ENCODE measurements around the gene DYNC2I2.
"Not testable (repeated sequence)": the region's sequence is repeated elsewhere in the genome, so short reads cannot be mapped to it uniquely, and the experiment has no call there.

The DYNC2I2 gene

DNA sequence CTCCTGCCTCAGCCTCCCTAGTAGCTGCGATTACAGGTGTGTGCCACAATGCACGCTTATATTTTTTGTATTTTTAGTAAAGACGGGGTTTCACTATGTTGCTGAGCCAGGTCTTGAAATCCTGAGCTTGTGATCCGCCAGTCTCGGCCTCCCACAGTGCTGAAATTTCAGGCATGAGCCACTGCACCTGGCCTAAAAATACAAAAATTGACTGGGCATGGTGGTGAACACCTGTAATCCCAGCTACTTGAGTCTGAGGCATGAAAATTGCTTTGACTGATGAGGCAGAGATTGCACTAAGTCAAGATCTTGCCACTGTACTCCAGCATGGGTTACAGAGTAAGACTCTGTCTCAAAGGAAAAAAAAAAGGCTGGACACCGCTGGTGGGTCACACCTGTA, 13.1 kb upstream of the DYNC2I2 start:
- H3K36me3 Mint-ChIP-seq = no peaks in the 10 kb centered on the region
- CTCF ChIA-PET = no interaction called here
- H3K4me3 Mint-ChIP-seq = no peak overlapping the region
- peak; percentile 6 for DNase-seq
- H3K4me1 Mint-ChIP-seq = no peaks in the 10 kb centered on the region
- H3K27me3 Mint-ChIP-seq = no peaks in the 10 kb centered on the region
- no peaks in the 10 kb centered on the region for H3K9me3 Mint-ChIP-seq
- H3K27ac Mint-ChIP-seq = no peak overlapping the region

DNA sequence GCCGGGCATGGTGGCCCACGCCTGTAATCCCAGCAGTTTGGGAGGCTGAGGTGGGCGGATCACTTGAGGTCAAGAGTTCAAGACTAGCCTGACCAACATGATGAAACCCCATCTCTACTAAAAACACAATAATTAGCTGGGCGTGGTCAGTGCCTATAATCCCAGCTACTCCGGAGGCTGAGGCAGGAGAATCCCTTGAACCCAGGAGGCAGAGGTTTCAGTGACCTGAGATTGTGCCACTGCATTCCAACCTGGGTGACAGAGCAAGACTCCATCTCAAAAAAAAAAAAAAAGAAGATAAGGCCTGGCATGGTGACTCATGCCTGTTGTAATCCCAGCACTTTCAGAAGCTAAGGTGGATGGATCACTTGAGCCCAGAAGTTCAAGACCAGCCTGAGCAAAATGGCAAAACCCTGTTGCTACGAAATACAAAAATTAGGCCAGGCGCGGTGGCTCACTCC, 9.9 kb upstream of the DYNC2I2 start:
- CTCF ChIA-PET = not testable (repeated sequence)

DNA sequence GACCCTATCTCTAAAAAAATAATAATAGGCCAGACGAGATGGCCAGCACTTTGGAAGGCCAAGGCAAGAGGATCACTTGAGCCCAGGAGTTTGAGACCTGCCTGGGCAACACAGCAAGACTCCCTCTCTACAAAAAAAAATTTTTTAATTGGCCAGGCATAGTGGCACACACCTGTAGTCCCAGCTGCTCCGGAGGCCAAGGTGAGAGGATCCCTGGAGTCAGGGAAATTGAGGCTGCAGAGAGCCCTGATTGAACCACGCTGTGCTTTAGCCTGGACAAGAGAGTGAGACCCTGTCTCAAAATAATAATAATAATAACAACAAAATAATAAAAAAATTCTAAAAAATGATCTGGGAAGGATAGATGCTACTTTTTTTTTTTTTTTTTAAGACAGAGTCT, 1.1 kb upstream of the DYNC2I2 start:
- no peak for DNase-seq
- peak overlapping the region; percentile 99 for H3K27ac Mint-ChIP-seq
- no peaks in the 10 kb centered on the region for H3K9me3 Mint-ChIP-seq
- peaks cover 6% of the 10 kb centered on the region for H3K36me3 Mint-ChIP-seq
- H3K4me1 Mint-ChIP-seq = peaks cover 18% of the 10 kb centered on the region
- CTCF ChIA-PET = no interaction called here
- no peaks in the 10 kb centered on the region for H3K27me3 Mint-ChIP-seq
- no peak overlapping the region for H3K4me3 Mint-ChIP-seq

More for the DNA sequence above, 9.9 kb upstream of the DYNC2I2 start:
- not testable (repeated sequence) for H3K27ac Mint-ChIP-seq, H3K4me3 Mint-ChIP-seq, H3K4me1 Mint-ChIP-seq, H3K36me3 Mint-ChIP-seq, H3K27me3 Mint-ChIP-seq, DNase-seq, H3K9me3 Mint-ChIP-seq

DNA sequence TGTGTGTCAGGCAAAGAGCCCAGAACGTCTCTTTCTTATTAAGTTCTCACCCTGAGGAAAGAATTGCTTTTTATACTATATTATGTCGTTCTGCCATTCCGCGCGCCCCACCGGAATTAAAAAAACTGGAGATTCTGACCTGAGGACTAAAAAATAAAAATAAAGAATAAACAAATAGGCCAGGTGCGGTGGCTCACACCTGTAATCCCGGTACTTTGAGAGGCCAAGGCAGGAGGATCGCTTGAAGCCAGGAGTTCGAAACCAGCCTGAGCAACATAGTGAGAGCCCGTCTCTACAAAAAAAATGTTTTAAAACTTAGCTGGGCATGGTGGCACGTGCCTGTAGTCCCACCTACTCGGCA, 677 bp upstream of the DYNC2I2 start:
- CTCF ChIA-PET = no interaction called here
- Mint-ChIP-seq H3K4me3 (peak overlapping the region; percentile 86), H3K27ac (peak overlapping the region; percentile 99), H3K36me3 (peaks cover 6% of the 10 kb centered on the region), H3K4me1 (peaks cover 18% of the 10 kb centered on the region), H3K9me3 (no peaks in the 10 kb centered on the region), H3K27me3 (no peaks in the 10 kb centered on the region)
- no peak for DNase-seq

DNA sequence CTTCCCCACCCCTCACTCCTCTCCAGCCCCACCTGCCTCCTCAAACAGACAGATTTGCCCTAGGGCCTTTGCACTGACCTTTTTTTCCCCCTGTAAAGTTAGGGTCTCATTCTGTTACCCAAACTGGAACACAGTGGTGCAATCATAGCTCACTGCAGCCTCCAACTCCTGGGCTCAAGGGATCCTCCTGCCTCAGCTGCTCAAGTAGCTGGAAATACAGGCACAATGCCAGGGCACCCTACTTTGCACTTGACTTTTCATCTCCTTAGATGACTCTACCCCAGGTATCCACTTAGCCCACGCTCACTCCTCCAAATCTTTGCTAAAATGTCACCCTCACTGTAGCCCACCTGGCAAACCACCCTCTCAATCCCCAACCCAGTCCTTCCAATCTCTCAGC, 2.2 kb downstream of the DYNC2I2 start:
- Mint-ChIP-seq H3K4me3 (peak overlapping the region; percentile 47), H3K9me3 (no peaks in the 10 kb centered on the region), H3K27ac (no peak overlapping the region), H3K27me3 (no peaks in the 10 kb centered on the region), H3K36me3 (peaks cover 8% of the 10 kb centered on the region), H3K4me1 (peaks cover 20% of the 10 kb centered on the region)
- no peak for DNase-seq
- CTCF ChIA-PET = interaction anchor here (0.6 kb wide), 2 partner anchors 39 to 223 kb away, joined by 3 read pairs; no protein-coding TSS in a partner anchor

DNA sequence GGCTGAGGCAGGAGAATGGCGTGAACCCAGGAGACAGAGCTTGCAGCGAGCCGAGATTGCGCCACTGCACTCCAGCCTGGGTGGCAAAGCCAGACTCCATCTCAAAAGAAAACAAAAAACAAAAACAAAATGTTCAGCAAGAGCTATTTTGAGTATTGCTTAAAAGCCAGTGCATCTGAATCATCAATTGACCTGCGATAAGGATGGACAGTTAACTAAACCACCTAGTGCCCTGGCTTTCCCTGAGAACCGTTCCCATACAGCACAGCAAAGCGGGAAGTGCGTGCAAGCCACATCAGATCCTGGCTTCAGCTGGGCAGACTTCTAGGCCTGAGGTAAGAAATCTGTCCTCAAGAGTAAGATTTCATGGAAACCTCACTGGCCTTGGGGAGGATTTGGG, 2.7 kb downstream of the DYNC2I2 start:
- Mint-ChIP-seq H3K27me3 (no peaks in the 10 kb centered on the region), H3K36me3 (peaks cover 8% of the 10 kb centered on the region), H3K4me1 (peaks cover 20% of the 10 kb centered on the region), H3K4me3 (no peak overlapping the region), H3K27ac (no peak overlapping the region), H3K9me3 (no peaks in the 10 kb centered on the region)
- CTCF ChIA-PET = interaction anchor here (0.6 kb wide), 2 partner anchors 39 to 224 kb away, joined by 3 read pairs; no protein-coding TSS in a partner anchor
- DNase-seq = no peak

DNA sequence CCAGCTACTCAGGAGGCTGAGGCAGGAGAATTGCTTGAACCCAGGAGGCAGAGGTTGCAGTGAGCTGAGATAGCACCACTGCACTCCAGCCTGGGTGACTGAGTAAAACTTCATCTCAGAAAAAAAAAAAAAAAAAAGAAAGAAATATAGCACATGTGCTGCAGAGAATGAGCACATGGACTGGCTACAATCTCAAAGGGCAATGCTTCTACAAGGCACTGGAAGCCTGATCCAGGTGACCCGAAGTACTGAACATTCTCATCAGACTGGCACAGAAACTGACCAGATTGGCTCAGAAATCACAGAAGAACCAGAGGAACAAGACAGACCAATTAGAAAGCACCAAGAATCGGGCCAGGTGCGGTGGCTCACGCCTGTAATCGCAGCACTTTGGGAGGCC, 4.8 kb downstream of the DYNC2I2 start:
- Mint-ChIP-seq H3K27ac (no peak overlapping the region), H3K27me3 (no peaks in the 10 kb centered on the region), H3K4me1 (peaks cover 15% of the 10 kb centered on the region), H3K4me3 (no peak overlapping the region), H3K36me3 (peaks cover 8% of the 10 kb centered on the region), H3K9me3 (no peaks in the 10 kb centered on the region)
- CTCF ChIA-PET = no interaction called here
- DNase-seq = no peak

DNA sequence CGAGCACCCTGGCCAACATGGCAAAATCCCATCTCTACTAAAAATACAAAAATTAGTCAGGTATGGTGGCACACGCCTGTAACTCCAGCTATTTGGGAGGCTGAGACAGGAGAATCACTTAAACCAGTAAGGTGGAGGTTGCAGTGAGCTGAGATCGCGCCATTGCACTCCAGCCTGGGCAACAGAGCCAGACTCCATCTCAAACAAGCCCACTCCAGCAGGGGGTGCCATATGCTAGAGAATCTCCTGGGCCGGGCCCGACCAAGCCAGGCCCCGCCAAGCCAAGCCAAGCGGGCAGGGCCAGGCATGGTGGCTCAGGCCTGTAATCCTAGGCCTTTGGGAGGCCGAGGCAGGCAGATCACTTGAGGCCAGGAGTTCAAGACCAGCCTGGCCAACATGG, 8.4 kb downstream of the DYNC2I2 start:
- H3K9me3 Mint-ChIP-seq, H3K36me3 Mint-ChIP-seq, H3K4me3 Mint-ChIP-seq, H3K27ac Mint-ChIP-seq, H3K4me1 Mint-ChIP-seq, H3K27me3 Mint-ChIP-seq: not testable (repeated sequence)
- DNase-seq = peak; percentile 82
- CTCF ChIA-PET = interaction anchor here (0.6 to 2.1 kb wide), 3 partner anchors 52 to 381 kb away, joined by 3 to 7 read pairs (median 4); no protein-coding TSS in a partner anchor

DNA sequence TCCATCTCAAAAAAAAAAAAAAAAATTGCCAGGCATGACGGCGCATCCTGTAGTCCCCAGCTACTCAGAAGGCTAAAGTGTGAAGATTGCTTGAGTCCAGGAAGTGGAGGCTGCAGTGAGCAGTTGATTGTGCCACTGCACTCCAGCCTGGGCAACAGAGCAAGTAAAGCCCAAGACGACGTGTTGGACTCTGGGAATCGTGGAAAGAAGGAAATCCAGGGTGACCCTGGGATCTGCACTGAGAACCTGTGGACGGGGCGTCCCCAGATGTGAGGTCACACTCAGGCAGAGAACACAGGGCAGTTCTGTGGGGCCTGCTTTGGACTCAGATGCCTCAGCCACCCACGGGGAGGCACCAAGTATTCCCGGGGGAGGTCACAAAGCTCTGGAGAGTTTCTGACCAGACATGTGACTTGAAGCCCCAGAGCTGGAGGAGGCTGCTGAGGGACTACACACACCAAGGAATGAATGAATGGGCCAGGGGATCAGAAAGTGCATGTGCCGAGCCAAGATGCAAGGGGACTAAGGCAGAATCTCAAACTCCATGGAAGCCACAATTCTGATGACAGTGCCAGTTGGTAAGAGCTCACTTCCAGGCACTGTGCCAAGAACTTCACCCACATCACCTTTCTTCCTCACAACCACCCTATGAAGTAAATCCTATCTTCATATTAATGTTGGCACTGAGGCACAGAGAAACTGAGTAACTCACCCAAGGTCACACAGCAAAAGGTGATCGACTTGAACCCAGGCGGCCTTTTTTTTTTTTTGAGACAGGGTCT, 12.9 kb downstream of the DYNC2I2 start:
- H3K27ac Mint-ChIP-seq = no peak overlapping the region
- H3K36me3 Mint-ChIP-seq = peaks cover 2% of the 10 kb centered on the region
- DNase-seq = no peak
- no peaks in the 10 kb centered on the region for H3K27me3 Mint-ChIP-seq
- no peak overlapping the region for H3K4me3 Mint-ChIP-seq
- CTCF ChIA-PET = no interaction called here
- no peaks in the 10 kb centered on the region for H3K9me3 Mint-ChIP-seq
- H3K4me1 Mint-ChIP-seq = no peaks in the 10 kb centered on the region

DNA sequence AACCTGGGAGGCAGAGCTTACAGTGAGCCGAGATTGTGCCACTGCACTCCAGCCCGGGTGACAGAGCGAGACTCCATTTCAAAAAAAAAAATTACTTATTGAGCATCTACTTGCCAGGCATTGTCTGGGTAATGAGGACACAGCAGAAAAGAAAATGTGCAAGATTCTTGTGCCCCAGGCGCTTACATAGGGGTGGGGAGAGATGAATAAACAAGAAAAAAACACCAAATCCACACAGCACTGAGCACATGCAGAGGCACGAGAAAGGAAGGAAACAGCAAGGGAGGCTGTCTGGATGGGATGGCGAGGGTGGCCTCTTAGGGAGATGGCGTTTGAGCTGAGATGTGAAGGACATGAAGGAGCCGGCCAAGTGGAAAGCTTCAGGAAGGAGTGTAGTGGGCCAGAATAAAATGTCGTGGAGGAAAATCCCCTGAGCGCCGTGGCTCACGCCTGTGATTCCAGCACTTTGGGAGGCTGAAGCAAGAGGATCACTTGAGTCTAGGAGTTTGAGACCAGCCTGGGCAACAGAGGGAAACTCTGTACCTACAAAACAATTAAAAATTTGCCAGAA, 13.9 kb downstream of the DYNC2I2 start:
- Mint-ChIP-seq H3K27ac (peak overlapping the region; percentile 16), H3K36me3 (peaks cover 4% of the 10 kb centered on the region), H3K4me1 (no peaks in the 10 kb centered on the region), H3K9me3 (no peaks in the 10 kb centered on the region), H3K27me3 (no peaks in the 10 kb centered on the region), H3K4me3 (no peak overlapping the region)
- CTCF ChIA-PET = interaction anchor here (0.7 kb wide), 1 partner anchor 92 kb away, joined by 3 read pairs; no protein-coding TSS in a partner anchor
- no peak for DNase-seq

DNA sequence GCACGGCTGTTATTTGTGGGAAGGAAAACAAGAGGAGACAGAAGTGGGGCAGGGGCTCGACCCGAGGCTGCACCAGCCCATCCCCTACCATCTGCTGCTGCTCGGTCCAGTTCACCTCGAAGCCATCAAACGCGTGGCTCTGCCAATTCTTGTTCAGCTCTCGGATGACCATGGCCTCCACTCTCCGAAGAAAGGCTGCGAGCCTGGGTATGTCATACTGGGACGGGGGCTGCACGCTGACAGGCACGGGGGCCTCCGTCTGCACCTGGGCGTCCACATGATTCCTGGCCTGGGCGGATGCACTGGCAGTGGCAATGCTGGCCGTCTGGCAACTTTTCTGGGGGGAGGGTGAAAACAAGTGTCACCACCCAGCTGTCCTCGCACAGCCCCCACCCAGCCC, 16.0 kb downstream of the DYNC2I2 start:
- Mint-ChIP-seq H3K27me3 (no peaks in the 10 kb centered on the region), H3K27ac (no peak overlapping the region), H3K36me3 (peaks cover 4% of the 10 kb centered on the region), H3K4me3 (no peak overlapping the region), H3K4me1 (no peaks in the 10 kb centered on the region), H3K9me3 (no peaks in the 10 kb centered on the region)
- no peak for DNase-seq
- CTCF ChIA-PET = no interaction called here

DNA sequence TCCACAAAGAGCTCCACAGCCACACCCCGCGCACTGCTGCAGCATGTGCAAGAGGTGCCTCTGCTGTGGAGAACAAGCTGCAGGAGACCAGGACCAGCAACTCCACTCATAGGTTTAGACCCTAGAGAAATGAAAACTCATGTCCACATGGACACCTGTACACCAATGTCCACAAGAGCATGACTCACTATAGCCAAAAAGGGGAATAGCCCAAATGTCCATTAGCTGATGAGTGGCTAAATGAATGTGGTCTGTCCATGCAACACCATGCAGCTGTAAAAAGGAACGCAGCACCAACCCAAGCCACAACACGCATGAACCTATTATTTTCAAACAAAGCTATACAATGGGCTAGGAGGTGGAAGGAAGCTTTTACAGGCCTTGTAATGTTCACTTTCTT, 18.1 kb downstream of the DYNC2I2 start:
- Mint-ChIP-seq H3K4me3 (no peak overlapping the region), H3K9me3 (no peaks in the 10 kb centered on the region), H3K27ac (no peak overlapping the region), H3K27me3 (no peaks in the 10 kb centered on the region), H3K36me3 (peaks cover 11% of the 10 kb centered on the region), H3K4me1 (no peaks in the 10 kb centered on the region)
- DNase-seq = no peak
- CTCF ChIA-PET = interaction anchor here (0.7 kb wide), 1 partner anchor 46 kb away, joined by 3 read pairs; no protein-coding TSS in a partner anchor

DNA sequence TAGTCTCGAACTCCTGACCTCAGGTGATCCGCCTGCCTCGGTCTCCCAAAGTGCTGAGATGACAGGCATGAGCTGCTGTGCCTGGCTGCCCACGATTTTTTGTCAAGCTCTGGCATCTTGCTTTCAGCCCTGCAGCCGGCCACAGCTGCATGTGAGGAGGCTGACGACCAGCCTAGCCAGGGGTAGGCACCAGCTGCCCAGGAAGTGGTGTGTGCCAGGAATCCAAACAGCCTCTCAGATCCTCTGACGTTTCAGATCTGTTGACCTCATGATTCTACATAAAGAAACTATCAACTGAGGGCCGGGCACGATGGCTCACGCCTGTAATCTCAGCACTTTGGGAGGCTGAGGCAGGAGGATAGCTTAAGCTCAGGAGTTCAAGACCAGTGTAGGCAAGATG, 19.0 kb downstream of the DYNC2I2 start:
- CTCF ChIA-PET = interaction anchor here (1.1 kb wide), 1 partner anchor 291 kb away, joined by 3 read pairs; no protein-coding TSS in a partner anchor
- no peak for DNase-seq
- Mint-ChIP-seq H3K27ac (no peak overlapping the region), H3K9me3 (no peaks in the 10 kb centered on the region), H3K36me3 (peaks cover 18% of the 10 kb centered on the region), H3K4me1 (no peaks in the 10 kb centered on the region), H3K4me3 (no peak overlapping the region), H3K27me3 (no peaks in the 10 kb centered on the region)

DNA sequence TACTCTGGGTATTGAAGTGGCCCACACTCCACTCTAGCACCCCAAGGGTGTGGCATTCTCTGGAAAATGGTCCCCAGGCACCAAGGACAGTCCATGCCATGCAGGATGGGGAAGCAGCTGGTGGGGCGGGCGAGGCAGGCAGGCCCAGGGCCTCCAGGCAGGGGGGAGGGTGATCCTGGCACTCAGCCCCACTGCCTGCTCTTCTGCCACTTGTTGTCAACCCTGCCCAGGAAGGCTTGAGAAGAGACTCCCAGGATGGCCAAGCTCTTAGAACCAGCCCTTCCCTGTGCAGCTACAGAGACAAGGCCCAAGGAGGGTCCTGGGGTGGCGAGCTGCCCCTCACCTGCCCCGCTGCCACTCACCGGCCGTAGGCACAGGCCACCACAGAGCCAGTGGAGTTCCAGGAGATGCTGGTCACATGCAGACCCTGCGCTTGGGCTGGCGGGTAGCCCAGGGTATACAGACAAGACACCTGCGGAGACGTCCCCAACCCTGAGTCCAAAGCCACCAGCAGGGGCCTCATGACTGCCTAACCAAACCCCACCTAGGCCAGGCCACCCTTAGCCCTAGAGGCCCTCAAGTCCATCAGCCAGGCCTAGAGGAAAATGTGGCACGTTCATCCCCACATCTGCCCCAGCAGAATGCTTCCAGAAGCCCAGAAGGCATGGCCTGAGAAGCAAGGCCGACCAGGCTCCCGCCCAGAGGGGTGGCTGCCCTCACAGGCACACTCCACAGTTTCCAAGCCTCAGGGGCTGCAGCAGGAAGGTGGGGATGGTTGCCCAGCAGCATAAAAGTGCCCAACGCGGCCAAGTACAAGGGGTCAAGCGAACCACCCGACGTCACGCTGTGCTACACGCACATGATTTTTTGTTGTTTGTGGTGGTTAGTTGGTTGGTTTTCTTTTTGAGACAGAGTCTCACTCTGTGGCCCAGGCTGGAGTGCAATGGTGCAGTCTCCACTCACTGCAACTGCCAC, 19.8 kb downstream of the DYNC2I2 start:
- no peak overlapping the region for H3K4me3 Mint-ChIP-seq
- CTCF ChIA-PET = interaction anchor here (1.1 kb wide), 1 partner anchor 292 kb away, joined by 3 read pairs; no protein-coding TSS in a partner anchor
- H3K27me3 Mint-ChIP-seq = no peaks in the 10 kb centered on the region
- H3K36me3 Mint-ChIP-seq = peaks cover 26% of the 10 kb centered on the region
- no peaks in the 10 kb centered on the region for H3K9me3 Mint-ChIP-seq
- DNase-seq = no peak
- H3K4me1 Mint-ChIP-seq = no peaks in the 10 kb centered on the region
- no peak overlapping the region for H3K27ac Mint-ChIP-seq

Measured in activated naive CD4-positive, alpha-beta T cell treated with anti-CD3 and anti-CD28 coated beads, Interleukin-2, amount 10 ng/mL, durations not matched to agents 7 days and 5 days (primary cell).